HG03135 (cell line): ENCODE results near the gene FGA.

Experiments
- ATAC-seq: cut with Tn5 transposase; IDR thresholded peaks from one replicate; pipeline ENCODE4 v1.9.1; 2021; ENCODE audit warnings: mild to moderate bottlenecking, moderate library complexity; ENCODE audit not compliant: unreplicated experiment

Gene FGA

GRCh38 chr4:154542271-154542879 is 48.2 kb downstream of the FGA start:
- no peak for ATAC-seq
